ENCODE data around the gene FBXL4.

FBXL4 gene

DNA sequence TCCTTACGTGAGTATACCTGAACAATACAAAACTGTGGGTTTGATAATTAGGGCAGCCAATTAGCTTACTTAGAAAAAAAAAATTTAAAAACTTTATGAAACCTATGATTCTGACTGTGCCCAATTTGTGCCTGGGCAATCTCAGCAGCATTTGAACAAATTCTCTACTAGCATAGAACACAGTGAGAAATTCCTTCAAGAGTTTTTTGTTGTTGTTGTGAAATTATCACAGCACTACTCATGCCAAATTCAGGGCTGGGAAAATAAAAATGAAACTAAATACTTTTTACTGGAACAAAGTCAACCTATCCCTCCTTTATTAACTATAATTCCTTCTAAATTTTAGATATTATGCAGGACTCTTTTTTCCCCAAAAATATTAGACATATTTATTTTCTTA, 70.5 kb downstream of the FBXL4 start:
- no peak for DNase-seq

DNA sequence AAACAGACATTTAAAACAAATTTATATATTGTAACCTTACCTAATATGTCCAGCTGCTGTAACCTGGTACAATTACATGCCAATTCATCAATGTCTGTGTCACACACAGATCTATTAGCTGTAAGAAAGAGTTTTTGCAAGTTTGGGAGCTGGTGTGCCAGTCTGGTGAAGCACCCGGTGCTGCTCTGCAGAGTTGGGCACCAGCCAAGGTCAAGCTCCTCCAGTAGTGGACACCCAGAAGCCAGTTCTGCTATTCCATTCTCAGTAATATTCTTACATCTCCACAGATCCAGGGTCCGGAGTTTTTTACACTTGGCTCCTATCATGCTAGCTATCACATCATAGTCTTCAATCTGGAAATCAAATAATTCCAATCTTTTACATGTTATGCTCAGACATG, 72.4 kb downstream of the FBXL4 start:
- no peak for DNase-seq

DNA sequence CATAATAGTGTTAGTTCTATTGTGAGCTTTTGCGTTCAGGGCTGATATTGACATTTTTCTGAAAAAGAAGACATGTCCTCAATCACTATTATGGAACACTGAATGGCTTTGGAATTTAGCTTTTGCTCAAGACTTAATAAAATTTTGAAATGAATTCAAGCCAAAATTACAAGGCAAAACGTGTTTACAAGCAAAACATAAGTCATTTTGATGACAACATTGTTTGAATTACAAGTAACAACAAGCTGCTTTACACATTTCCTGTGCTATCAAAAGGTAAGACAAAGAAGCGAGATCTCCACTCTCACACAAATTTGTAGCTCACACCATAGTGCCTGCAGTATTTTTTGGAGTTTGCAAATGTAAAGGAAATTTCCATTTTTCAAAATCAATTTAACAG, 75.9 kb downstream of the FBXL4 start:
- no peak for DNase-seq

DNA sequence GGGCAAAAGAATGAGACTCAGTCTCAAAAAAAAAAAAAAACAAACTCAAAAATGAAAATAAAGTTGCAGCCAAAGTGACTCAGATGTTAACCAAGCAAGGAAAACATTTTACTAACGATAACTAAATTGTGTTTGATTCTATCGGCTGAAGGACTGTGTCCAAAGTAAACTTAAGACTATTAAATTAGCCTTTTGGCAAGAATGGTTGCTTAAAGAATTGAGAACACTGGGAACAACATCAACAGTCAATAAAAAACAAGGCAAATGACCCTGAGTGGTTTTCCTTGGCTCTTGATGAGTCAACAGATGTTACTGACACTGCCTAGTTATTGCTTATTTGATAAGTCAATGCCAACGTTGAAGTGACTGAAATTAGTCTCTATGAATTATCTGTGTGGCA, 76.7 kb downstream of the FBXL4 start:
- no peak for DNase-seq

DNA sequence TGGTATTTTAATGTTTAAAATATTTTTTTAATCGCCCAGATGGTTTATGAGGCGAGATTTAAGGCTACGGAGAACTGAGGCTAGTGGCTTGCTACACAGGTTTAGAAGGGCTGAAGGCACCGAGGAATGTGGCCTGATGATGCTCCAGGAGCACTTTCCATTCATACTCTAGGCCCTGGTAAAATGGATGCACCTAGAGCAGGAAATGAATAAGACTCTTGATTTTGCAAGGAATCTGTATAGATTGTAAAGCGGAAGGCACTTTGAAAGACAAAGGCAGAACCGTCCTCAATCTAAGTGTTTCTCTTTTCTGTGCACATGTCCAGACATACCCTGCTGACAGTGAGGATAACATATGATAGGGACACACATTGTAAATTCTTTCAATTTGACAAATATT, 83.2 kb downstream of the FBXL4 start:
- no peak for DNase-seq

DNA sequence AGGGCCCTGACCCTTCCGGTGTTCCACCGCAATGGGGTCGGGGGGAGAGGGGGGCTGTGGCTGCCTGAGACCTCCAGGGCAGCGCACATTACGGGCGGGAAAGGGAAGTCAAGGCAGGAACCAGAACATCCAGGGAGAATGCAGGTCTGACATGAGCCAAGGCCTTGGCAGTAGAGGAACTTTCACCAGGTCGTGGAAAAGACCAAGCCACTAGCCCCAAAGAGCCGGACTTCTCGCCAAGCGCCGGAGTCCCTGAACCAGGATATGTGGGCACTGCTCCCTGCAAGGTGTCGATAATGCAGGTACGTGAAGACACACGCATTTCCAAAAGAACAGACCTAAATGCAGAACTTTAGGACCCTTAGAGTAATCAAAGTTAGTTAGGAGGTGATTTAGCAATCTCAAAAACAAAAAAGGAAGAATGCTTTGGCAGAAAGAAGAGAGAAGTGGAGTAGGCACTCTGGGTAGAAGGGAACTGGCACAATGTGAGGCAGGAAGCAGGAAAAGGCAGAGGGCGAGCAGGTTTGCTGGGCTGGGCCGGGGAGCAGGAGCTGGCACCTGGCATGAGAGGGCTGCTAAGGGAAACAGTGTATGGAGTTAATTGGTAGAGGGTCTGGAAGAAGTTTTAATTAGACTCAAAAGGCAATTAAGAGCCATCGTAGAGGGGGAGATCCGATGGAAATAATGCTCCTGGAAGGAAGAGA, 99.1 kb downstream of the FBXL4 start:
- no peak for DNase-seq

DNA sequence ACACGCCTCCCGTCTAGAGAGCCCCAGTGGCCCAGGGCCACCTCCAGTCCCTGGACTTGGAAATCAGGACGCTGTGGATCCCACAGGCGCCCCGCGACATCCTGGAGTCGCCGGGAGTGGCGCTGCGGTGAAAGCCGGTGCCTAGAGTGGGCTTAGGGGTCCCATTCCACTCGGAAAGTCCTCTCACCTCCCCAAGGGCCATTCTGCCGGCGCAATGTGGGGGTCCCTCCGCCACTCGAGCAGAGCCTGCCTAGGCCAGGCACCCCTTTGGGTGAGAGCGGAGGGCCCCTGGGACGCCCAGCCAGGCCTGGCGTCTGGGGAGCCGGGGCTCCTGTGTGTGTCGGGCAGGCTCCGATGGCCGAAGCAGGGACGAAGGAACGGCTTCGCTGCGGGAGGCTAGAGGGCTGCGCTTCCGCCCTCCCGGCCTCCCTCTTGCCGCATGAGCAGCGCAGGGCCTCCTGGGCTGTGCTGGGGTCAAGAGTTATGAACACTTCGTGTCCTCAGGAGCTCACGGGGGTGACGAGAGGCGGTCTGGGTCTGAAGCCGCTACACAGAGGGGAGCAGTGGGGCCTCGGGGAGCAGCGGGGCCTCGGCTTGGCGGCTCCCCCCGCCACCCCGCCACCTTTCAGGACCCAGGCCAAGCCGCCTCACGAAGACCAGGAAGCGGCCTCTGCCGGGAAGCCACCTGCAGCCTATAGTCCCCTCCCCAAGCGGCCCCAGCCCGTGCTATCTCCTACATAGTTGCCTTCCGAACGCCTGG, 99.8 kb downstream of the FBXL4 start:
- DNase-seq = peak; percentile 65

DNA sequence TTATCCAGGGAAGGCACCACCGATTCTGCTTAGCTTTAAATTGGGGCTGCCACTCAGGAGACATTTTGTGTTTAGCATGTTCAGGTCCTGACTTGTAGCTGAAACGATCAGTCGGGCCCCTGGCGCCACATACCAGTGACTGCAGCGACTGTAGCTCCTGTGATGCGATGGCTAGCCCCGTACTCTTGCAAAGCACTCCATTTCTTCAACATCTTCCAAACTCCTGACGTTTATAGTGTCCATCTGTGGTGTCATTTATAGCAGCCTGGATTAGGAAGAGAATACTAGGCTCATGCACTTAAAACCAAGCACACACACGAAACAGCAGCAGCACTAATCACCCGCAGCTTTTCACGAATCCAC, 100.3 kb downstream of the FBXL4 start:
- peak; percentile 55 for DNase-seq

DNA sequence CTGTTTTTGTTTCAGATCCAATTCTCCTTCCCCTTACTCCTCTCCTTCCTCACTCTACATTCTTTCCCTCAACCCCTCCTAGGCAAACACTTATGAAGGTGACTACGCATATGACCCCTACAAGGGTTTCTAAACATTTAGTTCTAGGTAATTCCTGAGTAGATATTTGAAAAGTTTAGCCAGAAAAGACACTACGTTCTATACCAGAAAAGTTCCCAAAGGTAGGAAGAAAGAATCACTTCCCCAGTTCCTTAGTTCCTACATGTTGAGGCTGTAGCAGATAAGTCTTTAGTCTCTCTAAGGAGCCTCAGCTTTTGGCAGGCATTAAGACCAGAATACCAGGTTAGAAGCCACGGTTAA, 101.7 kb downstream of the FBXL4 start:
- DNase-seq = no peak

DNA sequence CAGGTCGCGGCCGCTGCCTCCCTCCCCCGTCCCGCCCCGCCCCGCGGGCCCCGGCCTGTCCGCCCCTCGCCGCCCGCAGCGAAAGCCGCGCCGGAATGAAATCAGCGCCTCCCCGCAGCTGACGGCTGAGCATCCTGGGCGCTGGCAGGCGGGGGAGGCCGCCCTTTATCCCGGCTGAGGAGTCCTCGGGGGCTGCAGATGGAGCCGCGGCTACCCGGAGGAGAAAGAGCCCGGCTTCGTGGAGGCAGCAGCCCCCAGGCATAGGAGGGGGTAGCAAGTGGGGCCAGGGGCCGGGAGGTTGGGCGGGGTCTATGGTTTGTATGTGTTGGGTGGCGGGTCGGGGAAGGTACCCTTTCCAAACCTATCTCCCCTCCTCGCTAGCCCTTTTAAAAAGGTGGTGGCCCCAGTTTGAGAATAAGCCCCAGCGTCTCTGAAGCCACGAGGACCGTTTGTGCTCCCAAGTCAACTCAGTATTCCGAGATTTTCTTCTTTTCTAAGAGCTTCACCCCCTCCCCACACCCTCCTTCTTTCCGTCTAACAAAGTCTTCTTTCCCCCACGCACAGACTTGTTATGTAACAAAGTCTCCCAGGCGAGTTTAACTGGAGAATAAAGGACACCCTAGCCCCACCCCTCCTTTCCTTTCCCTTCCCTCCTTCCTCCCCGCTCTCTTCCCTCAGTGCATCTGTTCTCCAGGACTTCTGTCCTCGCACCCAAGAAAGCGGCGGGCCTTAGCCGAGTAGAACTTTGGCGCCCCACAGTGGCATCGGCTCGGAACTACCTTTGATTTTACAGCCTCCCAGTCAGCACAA, 102.3 kb downstream of the FBXL4 start:
- DNase-seq = peak; percentile 93

DNA sequence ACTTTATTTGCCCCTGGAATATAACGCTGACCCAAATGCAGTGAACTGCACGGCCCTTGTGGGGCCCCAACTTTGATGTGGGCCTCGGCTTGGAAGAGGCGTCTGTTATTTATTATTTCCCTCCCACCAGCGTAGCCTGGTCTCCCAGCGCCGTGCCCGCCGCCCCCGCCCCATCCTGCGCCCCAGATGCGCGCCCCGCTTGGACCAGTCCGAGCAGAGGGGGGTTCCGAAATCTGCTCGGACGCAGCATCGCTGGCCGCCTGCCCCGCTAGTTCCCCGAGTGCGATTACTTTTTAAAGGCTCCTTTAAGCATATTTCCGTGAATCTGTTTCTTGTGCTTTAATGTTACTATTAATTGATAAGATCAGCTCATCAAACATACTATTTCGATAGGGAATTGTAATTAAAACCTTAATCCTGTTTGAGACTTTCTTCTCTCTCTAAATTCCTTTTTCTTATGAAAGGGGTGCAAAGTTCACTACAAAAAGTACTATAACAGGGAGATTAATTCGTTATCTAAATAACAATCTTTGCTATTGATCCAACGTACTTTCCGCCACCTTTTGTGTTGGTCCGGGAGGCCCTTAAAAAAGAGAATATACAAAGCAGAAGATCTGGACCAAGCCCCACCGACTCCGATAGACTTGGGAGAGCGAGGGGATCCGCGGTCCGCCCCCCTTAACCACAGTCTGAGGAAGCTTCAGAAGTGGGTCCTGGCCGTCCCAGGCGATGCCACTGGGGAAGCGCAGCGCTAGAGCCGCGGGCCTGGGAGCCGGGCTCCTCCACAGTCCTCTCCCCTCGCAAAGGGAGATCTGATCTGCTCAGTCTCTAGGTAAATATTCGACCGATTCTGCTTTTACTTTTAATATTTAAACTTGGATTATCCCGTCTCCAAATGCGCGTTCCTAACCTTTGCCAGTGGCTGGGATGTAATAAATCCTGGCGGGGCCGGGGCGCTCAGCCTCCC, 103.2 kb downstream of the FBXL4 start:
- DNase-seq = no peak

DNA sequence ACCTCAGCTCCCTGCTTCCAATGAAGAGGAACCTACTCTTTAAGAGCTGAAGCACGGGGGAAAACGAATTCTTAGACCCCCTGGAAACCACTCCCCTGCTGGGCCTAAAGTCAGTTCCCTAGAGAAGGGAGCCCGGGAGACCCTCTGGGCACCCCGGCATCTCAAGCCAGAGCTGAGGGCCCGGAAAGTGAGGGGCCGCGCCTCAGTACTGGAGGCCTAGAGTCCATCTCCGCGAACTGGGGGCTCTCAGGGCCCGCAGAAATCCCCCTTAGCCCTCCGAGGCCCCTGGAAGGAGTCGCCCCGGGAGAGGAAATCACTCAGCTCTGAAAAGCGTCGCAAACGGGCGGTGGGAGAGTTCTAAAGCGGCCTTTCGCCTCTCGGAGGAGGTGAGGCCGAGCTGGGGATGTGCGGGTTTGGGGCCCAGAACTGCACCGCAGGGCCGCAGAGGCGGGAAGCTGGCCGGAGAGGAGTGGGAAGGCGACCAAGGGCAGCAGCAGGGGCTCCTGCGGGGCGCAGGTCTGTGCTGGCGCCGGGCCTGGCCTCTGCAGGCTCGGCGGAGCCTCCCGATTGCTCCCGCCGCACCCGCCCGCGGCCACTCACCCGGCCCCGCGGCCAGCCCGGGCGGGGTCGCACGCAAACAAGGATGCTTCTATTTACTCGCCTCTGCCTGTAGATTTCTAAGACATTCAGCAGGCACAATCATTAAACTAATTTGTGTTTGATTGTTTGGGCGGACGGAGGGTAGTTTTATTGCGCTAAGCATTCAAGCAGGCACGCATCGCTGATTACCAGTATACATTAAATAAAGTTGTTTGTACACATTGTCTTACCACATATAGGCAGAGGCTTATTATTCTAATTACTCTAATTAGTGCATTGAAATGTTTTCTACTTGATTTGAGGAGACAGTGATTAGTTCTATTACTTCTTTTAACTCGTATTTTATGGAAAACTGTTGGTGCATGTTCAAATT, 104.2 kb downstream of the FBXL4 start:
- DNase-seq = peak; percentile 58

DNA sequence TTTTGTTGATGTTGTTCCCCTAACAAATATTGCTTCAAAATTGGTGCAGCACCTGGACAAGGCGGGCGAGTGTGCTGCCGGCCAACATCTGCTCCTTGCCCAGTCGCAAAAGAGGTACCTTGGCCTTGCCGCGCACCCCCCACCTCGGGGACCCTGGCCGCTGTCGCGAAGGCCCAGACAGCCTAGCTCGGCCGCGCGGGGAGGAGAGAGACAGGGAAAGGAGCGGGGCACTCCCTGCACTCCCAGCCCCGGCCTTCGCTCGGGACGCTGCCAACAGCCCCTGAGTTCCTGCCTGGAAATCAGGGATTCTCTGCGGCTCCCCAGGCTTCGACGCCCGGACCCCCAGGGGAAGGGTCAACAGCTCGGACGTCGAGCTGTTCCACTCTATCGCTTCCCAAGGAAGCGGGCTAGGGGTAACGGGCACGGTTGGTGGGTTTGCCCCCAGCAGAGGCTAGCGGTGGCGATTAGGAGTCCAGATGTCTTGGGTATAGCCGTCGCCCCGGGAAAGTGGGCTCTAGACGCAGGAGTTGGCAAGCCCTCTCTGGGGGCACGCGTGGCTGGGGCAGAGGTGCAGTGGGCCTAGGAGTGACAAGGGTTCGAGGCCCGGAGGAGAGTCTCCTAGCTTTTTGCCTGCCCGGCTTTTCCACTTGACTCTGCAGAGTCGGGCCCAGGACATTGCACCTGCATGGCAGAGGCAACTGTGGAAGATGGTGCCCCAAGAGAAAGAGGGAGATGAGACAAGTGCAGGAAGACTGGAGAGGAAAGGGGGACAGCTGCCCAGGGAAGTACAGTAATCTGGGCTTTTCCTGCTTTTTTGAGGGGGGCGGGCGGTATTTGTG, 105.2 kb downstream of the FBXL4 start:
- DNase-seq = no peak

DNA sequence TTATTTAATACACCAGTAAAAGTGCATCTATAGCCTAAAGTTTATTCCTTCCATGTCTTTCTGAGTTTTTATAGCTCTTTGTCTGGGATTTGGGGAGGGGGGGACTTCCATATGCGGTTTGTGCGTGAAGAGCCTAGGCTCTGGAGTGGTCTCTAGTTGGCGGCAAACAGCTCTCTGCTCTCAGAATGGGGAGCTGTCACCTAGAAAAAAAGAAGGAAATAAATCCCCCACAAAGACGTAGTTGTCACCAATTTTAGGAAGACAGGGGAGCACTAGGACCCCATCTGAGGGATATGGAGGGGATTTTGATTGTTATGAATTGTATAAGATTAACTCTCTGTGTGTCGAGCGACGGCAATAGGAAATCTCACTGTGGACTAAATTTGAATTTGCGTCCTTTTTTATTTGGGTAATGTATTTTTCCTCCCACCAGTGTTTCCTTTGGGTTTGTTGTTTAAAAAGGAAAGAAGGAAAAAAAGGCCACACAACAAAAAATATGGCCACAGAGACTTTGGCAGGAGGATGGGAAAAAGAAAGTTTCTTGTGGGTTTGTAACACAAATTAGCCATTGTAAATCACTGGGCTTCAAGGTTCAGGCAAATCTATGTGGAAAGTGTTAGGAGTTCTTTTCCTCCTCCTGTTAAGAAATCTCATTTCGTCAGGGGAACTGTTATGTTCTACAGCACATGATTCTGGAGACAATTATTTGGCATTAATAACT, 106.0 kb downstream of the FBXL4 start:
- no peak for DNase-seq

DNA sequence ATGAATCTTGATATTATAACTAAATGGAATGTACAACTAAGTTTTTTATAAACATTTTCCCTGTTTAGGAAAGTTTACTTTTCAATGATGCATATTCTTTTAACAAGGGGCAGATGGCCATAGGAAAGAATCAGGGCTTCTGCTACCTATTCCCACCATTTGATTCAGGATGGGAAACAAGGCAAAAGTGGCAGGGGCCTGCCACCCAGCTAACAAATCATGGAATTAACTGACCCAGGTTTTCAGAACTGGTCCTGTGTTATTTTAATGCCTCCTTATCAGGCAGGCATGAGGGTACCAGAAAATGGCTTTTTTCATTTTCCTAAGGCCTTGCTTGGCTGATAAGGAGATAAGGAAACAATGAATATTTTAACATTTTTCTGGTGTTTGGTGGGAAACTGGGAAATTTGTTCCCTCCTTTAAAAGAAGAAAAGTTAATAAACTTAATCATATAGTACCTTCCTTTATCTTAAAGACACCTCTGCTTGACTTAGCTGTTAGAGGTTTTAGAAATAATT, 106.7 kb downstream of the FBXL4 start:
- DNase-seq = no peak

DNA sequence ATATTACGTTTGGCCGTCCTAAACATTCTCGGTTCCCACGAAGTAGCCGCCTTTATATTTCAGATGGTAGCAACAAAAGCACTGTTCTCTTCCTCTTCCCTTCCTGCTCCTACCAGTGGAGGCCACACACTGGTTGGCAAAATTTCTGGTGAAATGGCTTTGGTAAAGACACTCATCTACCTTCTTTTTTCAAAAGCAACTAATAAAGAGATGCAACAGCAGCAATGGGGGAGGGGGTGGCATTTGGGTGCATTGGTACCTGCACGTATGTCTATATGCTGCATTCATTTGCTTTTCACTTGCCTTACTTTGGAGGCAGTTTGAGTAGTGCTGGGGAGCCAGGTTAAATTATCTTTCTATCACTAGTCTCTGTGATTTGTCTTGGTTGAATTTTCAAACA, 107.4 kb downstream of the FBXL4 start:
- DNase-seq = no peak

DNA sequence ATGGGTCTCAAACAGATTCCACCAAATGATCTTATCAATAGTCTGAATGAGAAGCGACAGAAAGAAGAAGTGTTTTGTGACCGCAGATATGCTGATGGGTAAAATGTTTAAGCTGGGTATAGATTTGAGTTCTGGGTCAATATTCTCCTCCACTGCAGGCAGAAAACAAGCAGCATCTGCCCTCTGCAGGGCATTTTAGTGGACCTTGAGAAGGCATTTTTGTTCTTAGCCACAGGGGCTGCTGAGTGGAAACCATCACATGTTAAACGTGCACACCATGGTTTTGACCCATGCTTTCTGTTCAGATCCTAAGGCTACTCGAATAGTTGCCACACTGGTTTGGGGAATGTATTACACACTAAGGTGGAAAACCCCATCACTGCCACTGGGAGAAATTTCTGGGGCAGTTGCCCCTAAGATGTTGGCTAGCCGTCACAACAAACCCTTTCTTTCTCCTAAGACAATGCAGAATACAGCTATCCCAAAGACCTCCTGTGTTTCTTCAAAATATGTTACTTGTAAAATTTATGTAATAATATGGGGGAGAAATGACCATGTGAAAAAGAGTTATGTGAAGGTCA, 107.9 kb downstream of the FBXL4 start:
- DNase-seq = peak; percentile 71

DNA sequence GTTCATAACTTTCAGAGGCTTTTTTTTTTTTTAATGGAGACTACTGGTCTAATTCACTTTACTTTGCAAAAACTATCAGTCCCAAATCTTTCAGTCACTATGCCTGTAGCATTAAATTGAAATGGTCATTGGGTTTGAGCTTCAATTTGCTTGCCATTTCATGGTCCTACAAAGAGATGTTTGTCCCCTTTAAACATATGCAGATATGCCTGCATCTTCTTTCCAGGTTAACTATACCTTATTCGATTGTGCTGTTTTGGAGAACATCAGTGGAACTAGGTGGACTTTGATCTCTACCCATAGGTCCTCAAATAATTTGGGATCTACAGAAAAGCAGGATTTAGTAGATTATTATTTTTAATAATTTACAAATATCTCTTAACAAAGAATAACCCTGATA, 108.8 kb downstream of the FBXL4 start:
- no peak for DNase-seq

DNA sequence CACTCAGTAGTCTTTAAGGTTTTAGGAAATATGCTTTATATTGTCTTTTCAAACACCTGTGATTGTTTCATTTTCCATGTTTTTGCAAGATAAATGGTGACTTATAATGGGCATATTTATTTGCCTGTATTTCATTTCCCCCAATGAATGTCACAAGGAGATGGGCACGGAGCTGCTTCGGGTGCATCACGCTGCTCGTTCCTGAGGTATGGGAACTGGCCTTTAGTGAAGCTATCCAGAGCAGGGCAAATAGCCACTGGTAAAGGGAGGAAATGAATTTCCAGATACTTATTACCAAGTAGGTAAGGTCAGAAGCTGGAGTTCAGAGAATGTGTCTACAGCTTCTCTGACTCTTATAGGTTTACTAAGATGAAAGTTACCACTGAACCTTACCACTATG, 109.7 kb downstream of the FBXL4 start:
- no peak for DNase-seq

All from islet precursor cell (in vitro differentiated cells).